Measurements from ENCODE around the gene CILP2.

The CILP2 gene

DNA sequence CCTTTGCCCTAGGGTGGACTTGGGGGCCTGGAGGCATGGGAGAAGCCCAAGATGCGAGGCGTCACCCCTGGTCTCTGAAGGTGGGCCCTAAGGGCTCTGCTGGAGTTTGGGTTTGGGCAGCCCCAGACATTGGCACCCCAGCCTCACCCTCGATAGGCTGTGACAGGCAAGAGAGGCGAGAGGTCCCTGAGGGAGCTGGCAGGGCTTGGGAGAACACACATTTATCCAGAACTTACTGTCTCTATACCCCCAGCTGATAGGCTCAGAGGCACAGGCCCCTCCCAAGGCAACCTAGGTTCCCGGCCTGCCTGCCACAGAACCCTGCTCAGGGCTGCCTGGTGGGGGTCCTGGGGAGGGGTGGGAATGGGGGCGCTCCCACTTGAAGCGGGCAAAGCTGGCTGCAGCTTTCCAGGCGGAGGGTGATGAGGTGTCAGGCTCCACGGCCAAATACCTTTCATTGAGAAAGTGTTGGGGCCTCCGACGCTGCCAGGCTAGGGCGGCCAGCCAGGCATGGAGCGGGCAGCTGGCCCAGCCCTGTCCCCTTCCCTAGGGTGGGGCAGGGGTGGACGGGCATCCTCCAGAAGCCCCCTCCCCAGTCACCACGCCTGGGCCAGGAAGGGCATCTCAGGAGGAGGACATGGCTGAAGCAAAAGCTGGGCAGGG is 9.7 kb downstream of the CILP2 start:
- no peak for FAIRE-seq

DNA sequence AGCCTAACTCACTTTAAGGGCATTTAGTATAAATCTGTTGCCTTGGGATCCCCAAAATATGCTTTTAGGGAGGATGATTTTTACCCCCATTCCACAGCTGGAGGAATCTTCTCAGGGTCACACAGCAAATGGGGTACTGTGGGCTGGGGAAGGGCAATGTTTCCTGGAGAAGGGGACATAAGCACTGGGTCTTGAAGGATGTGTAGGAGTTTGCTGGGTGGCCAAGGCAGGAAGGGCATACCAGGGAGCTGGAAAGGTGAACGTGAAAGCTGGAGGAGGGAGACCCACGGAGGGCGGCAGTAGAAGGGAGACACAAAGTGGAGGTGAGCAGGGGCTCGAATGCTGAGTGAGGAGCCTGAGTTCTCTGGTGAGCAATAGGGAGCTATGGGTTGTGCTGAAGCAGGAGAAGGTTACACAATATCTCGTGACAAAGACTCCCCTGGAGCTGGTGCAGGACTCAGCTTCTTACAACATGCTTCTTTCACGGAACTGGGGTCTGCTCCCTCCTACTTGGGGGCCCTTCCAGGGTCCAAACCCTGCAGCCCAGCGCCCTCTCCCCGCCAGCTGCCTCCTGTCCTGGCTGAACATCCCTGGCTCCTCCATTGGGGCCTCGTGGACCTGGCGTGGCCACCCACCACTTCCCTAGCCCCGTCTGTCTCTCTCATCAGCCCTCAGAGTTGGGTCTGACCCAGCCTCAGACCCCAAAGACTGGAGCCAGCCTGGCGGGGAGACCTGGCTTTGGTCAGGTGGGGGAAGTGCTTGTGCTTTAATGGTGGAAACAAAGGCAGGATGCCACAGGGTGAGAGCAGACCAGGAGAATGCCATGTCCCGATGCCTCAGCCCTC is 11.1 kb downstream of the CILP2 start:
- no peak for FAIRE-seq

DNA sequence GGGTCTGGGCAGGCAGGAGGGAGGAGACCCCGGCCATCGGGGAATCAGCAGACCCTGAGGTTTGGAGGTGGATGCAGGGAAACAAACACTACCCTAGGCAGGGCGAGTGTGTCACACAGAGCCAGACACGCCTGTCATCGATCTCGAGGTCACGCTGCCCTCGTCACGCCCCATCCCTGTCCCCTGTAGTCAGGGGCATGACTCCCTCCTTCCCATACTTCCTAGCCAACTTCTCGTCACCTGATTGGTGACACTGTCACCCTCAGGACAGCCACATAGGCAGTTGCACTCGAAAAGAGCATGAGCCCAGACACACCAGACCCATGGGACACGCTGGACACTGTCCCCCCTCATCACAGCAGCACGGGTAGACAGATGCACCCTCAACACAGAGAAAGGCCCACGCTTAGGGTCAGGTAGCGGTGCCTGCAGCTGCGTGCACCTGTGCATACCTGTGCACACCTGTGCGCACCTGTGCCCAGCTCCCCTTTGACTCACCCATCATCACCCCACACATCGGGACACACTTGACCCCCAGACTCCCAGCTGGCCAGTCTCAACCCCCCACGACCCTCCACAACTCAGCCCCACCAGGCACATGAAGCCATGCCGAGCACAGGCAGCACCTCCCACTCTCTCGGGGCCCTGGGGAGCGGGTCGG is 11.9 kb downstream of the CILP2 start:
- FAIRE-seq: no peak

DNA sequence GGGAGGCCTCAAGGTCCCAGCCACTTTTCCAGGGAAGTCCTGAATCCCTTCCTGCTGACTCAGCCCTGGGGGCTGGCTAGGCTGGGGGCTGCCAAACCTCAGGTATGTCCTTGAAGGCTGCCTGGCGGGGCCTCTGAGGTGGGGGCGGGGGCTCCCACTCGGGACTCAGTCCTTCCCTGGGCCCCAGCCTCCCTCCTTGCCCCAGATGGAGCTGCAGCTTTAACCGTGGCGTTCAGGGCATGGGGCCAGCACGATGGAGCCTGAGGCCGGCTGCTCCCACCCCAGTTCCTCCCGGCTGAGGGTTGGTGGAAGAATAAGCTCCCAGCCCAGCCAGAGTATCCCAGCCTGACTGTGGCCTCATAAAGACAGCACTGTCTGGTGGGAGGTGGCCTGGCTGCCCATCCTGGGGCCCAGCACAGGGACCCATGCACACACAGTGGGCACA is 12.4 kb downstream of the CILP2 start:
- no peak for FAIRE-seq

DNA sequence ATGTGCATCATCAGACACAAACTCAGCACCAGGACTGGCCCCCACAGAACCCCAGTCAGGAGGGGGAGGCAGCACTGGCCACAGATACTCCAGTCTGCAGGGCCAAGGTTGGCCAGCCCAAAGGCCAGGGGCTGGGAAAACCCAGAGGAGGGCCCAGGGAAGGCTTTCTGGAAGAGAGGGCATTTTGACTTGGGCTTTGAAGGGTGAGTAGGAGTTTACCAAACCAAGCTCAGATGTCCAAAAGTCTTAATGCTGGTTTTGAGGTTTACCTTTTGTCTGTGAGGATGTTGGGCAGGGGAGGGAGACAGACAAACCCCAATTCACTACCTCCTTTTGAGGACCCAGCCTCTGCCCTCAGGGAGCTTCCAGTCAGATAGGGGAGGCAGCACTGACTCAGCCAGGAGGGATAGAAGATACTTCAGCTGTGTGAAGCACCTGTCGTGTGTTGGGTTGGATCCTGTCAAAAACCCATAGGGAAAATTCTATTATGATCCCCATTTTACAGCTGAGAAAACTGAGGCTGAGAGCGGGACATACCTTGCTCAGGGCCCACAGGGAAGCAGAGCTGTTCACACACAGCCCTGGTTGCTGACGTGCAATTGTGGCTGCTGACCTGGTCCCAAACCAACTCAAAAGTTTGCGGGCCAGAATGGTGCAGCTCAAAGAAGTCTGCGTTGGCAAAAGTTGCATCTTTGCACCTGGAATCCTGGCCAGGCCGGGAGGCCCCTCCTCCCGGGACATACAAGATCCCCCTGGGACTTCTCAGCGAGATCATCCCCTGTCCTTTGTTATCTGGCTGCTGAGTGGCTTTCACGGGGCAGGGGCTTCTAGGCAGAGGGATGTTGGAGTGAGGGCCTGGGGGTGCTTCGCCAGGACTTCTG is 13.1 kb downstream of the CILP2 start:
- no peak for FAIRE-seq

DNA sequence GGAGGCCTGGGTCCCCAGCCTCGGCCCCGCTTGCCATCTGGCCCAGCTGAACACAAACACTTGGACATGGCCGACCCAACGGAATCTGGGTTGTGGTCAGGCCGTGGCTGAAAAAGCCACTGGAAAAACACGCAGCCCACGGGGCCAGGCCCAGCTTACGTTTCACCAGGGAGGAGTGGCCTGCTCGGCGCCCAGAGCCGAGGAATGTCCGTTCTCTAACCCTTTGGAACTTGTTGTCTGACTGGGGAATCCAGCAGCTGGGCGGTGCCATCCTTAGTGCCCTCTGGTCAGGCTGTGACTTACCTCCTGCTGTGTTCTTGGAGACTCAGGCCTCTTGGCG is 13.8 kb downstream of the CILP2 start:
- no peak for FAIRE-seq

DNA sequence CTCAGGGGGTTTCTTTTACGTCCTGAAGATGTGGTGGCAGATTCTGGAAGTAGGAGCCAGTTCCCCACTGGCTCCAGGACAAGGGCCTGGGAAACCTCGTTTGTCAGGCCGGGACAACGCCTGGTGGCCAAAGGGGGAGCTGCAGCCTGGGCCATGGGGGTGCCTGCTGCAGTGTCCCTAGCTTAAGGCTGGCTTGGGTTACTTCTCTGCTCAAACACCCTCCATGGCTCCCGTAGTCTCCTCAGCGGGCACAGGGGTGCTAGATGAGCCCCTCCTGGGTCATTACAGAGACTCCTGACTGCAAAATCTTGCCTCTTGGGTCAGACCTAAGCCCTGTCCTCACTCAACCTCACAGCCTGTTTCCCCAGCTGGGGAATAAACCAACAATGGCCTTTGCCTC is 14.7 kb downstream of the CILP2 start:
- FAIRE-seq: no peak

DNA sequence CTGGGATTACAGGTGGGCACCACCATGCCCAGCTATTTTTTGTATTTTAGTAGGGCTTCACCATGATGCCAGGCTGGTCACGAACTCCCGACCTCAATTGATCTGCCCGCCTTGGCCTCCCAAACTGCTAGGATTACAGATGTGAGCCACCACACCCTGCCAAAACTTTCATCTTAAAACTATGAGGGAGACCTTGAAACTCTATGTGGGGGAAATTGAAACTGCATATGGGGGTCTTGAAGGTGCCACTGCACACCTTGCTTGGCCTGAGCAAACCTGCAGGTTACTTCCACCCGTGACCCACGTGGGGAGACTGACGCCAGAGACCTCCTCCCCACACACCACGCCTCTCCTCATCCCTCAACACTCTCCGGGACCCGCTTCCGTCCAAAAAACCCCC is 15.6 kb downstream of the CILP2 start:
- no peak for FAIRE-seq

DNA sequence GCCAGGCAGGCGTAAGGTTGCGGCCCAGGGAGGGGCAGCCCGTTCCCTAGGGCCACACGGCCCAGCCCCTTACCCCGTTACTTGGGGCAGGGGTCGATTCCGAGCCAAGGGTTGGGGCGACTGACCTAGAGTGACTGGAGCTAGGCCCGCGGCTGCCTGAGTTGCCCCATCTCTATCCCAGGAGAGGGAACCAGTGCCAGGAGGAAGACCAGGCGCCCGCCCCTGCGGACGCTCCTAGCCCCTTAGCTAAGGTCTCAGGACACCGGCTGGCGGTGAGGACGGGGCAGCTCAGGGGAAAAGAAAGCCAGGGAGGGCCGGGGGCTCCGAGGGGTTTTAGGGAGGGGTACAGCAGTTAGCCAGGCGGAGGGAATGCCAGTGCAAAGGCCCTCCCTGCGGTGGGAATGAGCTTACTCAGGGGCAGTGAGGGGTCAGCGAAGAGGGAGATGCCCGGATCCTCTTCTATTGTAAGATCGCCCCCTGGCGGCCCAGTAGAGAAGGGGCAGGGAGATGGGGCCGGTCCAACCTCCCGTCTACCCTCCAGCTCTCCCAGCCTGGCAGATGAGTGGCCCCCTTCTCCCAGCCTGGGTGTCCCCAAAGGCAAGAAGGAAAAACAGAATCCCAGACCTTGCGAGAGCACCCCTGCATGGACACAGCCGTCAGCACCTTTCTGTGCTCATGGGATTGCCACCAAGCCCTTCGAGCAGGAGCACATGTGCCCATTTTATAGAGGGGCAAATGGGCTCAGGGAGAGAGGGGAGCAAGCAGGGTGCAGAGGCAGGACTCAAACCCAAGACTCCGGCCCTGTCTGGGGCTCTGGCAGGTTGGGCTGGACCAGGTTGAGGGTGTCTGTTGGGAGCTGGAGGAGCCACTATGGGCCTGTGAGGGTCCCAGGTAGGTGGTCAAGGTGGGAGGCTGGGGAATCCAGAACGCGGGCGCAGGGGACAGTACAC is 16.3 kb downstream of the CILP2 start:
- FAIRE-seq: no peak

DNA sequence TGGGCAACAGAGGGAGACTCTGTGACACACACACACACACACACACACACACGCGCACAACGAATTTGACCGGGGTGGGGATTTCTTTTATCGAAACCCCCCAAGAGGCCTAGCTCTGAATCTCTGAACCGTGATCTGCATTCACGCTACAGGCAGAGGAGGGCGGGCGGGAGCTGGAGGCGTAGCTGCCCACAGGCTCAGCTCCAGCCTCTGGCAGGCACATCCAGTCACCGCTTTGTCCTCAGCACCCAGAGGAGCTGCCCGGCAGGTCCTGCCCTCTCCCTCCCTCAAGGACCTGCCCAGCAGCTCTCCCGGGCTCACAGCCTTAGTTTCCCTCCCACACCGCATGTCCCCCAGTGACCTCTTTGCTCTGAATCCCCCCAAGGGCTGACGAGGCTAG is 20.0 kb downstream of the CILP2 start:
- no peak for FAIRE-seq

DNA sequence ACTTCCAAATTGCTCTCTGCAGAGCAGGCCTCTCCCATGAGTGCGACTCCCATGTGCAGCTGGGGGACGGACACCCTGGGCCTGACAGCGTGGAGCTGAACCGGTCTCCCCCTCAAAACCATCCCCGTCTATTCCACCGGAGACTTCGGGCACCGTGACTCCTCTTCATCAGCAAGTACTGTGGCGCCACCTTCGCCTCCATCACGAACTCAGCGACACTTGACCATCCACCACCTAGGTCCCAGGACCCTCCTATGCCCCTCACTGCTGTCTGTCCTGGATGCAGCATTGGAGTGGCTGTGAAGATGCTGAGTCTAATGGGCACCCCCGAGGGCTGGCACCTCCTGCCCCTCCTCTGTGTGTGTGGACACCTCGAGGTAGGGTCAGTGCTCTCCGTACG is 20.6 kb downstream of the CILP2 start:
- no peak for FAIRE-seq

DNA sequence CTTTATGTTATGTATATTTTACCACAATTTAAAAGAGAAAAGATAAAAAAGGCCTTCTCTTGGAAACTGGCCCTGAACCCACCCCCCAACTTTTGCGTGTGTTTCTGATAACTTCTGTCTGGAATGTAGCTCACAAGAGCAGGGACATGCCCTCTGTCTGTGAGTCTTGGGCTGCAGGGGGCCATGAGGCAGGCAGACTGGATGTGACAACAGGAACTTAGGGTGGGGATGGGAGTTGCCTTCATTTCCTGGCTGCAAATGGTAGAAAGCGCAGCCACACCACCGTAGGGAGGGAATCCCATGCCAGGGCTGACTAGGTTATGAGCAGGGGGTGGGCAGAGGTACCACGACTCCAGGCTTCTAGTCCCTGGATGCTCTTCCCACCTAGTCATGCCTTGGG is 21.9 kb downstream of the CILP2 start:
- no peak for FAIRE-seq

DNA sequence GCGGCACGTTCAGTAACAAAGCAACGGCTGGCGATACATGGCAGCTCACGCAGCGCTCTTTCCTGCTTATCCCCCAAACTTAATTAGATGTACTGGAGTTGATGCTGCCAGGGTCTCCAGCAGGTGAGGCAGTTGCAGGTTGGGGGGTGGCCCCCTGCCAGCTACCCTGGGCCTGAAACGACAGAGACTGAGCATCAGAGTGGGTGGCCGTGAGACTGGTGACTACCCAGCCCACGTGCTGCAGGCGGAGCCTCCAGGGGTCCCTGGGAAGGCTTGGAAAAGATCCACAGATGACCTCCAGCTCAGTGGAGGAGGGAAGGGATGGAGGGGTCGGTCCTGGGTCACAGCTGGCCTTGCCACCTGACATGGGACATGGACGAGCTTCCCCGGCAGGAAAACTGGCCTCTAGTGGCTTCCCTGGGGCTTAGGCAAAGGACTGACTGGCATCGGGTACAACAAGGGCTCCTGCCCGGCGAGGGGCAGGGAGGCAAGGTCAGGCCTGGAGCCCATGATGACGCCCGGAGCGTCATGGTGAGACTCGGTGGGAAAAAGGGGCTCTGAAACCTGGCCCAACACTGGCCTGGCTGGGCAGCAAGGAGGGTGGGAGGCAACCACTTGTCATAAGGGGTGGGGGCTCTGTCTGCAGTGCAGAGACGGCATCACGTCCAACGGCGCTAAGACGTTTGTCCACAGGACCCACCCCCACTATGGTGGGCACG is 24.0 kb downstream of the CILP2 start:
- FAIRE-seq: no peak

DNA sequence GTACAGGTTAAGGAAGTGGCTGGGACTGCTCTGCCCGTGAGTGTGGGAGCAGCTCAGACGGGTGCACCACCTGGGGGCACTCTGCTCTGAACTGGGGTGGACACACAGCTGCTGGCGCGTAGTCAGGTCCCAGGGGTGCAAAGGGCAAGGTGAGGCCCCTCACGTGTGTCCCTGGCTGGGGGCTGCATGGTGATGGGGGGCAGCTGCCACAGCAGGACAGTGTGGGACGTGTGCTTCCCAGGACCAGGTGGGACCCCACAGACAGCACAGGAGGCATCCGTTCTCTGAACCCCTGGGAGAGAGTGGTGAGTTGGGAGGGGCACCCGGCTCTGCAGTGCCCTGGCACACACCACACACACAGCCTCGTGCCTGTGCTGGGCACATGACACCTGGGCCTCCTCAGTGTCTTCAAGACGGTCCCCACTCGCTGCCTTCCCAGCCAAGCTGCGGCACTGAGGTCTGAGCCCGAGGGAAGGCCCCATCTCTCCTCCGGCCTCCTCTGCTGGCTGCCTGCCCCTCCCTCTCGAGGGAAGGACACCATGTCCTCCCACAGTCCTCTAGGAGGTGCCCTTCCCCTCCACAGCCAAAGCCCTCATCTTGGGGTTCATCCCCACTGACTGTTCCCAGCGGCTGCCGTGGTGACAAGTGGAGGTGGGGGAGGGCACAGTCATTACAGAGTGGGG is 24.7 kb downstream of the CILP2 start:
- no peak for FAIRE-seq

DNA sequence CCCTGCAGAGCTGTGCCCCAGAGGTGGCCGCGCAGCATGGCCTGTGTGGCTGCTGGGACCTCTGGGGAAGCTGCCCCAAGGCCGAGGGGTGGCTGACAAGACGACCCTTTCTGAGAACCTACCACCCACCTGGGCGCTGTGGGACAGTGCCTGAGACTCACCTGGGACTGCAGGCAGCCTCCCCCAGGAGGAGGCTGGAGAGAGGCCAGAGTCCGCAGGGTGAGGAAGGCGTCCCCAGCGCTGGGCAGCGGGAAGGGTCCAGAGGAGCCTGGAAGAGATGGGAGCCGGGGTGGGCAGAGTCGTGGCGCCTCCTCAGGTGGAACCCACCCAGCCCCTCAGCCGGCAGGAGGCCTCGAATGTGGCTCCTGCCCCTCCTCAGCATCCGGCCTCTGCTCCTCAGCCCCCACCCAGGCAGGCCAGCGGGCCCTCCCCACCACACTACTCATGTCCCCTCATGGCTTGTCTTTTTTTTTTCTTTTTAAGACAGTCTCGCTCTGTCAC is 25.3 kb downstream of the CILP2 start:
- FAIRE-seq: no peak

DNA sequence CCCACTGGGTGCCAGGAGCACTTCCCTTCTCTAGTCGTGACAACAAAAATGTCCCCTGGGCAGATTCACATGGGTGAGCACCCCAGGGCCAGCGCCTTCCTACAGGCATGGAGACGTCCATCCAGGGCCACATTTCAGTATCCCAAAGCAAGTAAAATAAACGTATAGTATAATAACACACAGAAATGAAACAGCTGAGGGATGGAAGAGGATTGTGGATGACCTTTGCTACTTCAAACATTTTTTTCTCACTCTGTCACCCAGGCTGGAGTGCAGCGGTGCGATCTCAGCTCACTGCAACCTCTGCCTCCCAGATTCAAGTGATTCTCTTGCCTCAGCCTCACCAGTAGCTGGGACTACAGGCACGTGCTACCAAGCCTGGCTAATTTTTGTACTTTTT is 28.2 kb downstream of the CILP2 start:
- FAIRE-seq: no peak

DNA sequence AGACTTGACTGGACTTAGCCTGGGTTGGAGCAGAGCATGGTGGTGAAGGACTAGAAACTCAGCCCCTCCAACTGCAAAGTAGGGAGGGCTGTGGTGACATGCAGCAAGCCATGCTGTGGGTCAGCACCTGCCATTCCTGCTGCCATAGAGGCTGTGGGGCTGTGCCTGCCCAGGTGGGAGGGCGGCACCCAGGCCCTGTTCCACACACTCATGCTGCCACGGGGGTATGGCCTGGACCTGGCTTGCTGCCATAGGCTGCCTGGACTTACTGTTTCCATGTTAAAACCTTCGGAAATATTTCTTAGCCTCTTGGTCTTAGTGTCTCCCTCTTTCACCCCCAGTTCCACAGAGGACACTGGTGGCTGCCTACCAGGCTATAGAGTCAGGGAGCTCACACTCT is 29.3 kb downstream of the CILP2 start:
- no peak for FAIRE-seq

DNA sequence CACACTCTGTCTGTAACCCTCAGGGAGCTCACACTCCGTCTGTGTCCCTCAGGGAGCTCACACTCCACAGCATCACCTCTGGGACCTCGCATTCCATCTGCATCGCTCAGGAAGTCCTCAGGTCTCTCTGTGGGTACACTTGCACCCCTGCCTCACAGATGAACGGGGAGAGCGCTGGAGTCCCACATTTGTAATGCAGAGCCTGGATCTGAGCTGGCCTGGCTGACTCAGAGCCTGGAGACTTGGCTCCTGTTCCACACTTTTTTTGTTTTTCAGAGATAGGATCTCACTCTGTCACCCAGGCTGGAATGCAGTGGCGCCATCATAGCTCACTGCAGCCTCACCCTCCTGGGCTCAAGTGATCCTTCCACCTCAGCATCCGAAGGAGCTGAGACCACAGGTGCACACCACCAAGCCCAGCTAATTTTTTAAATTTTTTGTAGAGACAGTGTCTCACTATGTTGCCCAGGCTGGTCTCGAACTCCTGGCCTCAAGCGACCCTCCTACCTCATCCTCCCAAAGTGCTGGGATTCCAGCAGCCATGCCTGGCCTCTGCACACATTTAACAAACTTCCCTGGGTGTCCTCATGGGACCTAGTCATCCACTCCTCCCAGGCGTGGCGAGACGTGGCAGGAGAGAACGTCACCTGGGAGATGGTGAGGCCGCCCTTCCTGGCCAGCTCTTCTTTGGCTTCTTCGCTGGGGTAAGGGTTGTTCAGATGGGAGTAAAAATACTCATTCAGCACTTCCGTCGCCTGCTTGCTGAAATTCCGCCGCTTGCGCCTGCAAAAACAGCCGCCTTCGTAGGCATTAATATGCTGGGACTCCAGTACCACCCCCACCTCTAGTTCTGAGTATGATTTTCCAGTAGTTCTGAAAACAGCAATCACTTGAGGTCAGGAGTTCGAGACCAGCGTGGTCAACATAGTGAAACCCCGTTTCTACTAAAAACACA is 31.0 kb downstream of the CILP2 start:
- no peak for FAIRE-seq

DNA sequence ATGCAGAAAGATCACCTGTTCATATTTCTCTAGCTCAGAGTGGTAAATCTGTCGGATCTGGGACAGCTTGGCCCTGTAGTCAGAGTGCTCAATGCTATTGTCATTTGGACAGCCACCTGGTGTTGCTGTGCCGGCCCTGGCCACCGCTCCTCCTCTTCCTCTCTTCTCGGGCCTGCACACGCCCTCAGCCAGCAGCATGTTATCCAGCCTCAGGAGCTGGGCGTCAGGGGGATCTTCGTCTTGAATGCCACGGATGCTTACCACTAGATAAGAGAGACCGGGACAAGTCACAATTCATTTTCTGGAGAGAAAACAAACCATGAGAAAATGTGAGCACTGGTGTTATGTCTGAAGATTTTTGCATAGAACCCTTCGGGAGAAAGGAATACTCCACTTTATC is 32.5 kb downstream of the CILP2 start:
- no peak for FAIRE-seq

Measured in endometrium (tissue), 2 donors.